Fibroblast of lung (primary cell): ENCODE data around the gene BTNL9.
"Not testable (repeated sequence)": the region's sequence is repeated elsewhere in the genome, so short reads cannot be mapped to it uniquely, and the experiment has no call there.

Experiments
- CTCF ChIP-seq, 2 donors: IDR thresholded peaks in 1 of 2; conservative IDR thresholded peaks in 1 of 2; 1 replicate in 1 of 2; 2 replicates in 1 of 2; pipeline ENCODE4 v1.5.1; 2011 to 2012; ENCODE audit warnings: low read length in 2 of 2, control low read depth in 1 of 2, inconsistent platforms in 1 of 2, low read depth in 1 of 2, mild to moderate bottlenecking in 1 of 2
- EZH2 ChIP-seq: IDR thresholded peaks from 2 replicates; pipeline ENCODE4 v1.5.1; 2012; ENCODE audit warnings: low read length, control low read depth, mild to moderate bottlenecking; ENCODE audit errors: missing control alignments

GRCh38 chr5:181045857-181046256 is 5.8 kb downstream of the BTNL9 start:
- TF ChIP-seq CTCF (conservative IDR thresholded peaks at IDR 0.05 in 1 of 2, IDR thresholded peaks at IDR 0.05 in 1 of 2; ENCODE audit: low read depth in 1 of 2, low read length in 2 of 2); EZH2: not testable (repeated sequence)
